ENCODE measurements around the gene PAPPA2. TPM values are rescaled to one million over a fixed set of nuclear protein-coding genes. Genes with fewer than 3 reads are reported as not detected.

PAPPA2 gene
- total and polyA plus RNA-seq, 2 of the 4 experiments (the other 2 are of a cell fraction): 0.10 to 0.18 TPM

- dilution Hi-C loops (cut with HindIII; ENCODE audit: low sequenced_read_pairs, unreplicated experiment): no loop called here
- H4K20me1 ChIP-seq (ENCODE audit: insufficient read depth, low read length): no peaks in the 10 kb centered on the region
- H2BK20ac ChIP-seq (ENCODE audit: low read depth, low read length): no peak overlapping the region
- H3K4ac ChIP-seq (ENCODE audit: low read depth, low read length): no peak overlapping the region
- in situ Hi-C loops (cut with MboI; ENCODE audit: low sequenced_read_pairs): no loop called here
- no peak overlapping the region for H2AFZ ChIP-seq (replicated peaks; ENCODE audit: low read length, poor library complexity)
- POLR2A ChIA-PET (ENCODE audit: unreplicated experiment): no interaction called here
- no peak overlapping the region for H3K4me3 ChIP-seq (ENCODE audit: insufficient read depth, low read depth, low read length)
- ATAC-seq (ENCODE audit: low read depth): no peak
- intact Hi-C loops (cut with micrococcal nuclease): no loop called here
- H2BK15ac ChIP-seq (ENCODE audit: low read depth, low read length): no peak overlapping the region
- no peaks in the 10 kb centered on the region for H3K9me3 ChIP-seq (ENCODE audit: control insufficient read depth, insufficient read depth, low read length)
- no peaks in the 10 kb centered on the region for H3K79me1 ChIP-seq (ENCODE audit: low read depth in 1 of 2, low read length in 2 of 2)
- no peak overlapping the region for H3K23ac ChIP-seq (ENCODE audit: low read depth, low read length)
- no peak overlapping the region for H4K8ac ChIP-seq (ENCODE audit: low read depth in 2 of 2, low read length in 2 of 2)
- CTCF ChIA-PET: no interaction called here
- H2AK5ac ChIP-seq (ENCODE audit: low read depth, low read length): no peak overlapping the region
- DNase-seq: no peak
- no peak overlapping the region for H2BK5ac ChIP-seq (ENCODE audit: low read depth, low read length, poor library complexity, severe bottlenecking)
- TF ChIP-seq SMC3 (IDR thresholded peaks at IDR 0.05; ENCODE audit: low read depth, low read length) (no peak), RAD21 (IDR thresholded peaks at IDR 0.05; ENCODE audit: low read length) (no peak), CTCF (conservative IDR thresholded peaks at IDR 0.05; ENCODE audit: low read depth, low read length) (no peak), CHD1 (IDR thresholded peaks at IDR 0.05; ENCODE audit: low read depth, low read length) (no peak), RFX5 (IDR thresholded peaks at IDR 0.05; ENCODE audit: low read depth, low read length) (no peak), RCOR1 (IDR thresholded peaks at IDR 0.05; ENCODE audit: insufficient replicate concordance, low read length) (no peak)
- no peaks in the 10 kb centered on the region for H3K27me3 ChIP-seq (ENCODE audit: control insufficient read depth, insufficient read depth, low read length)
- no peak overlapping the region for H3K18ac ChIP-seq (ENCODE audit: low read depth, low read length)
- no peak overlapping the region for H3K9ac ChIP-seq (ENCODE audit: low read depth, low read length)
- H3K9me1 ChIP-seq (ENCODE audit: insufficient read depth, low read length): no peaks in the 10 kb centered on the region
- H3K56ac ChIP-seq (ENCODE audit: extremely low read depth, insufficient read depth, low read length): no peak overlapping the region
- H3K14ac ChIP-seq (replicated peaks; ENCODE audit: low read depth, low read length): no peak overlapping the region
- 80% methylated on average over 2 of the region's 4 CpGs; no CpG with 5 or more reads in 1 of the 2 experiments for WGBS, 2 experiments (ENCODE audit: extremely low coverage in 2 of 2, insufficient read length in 1 of 2)
- no TSS peak for BruUV-seq (replicated peaks)
- no peak overlapping the region for H4K91ac ChIP-seq (ENCODE audit: insufficient read depth, low read depth, low read length)
- H2AK9ac ChIP-seq (replicated peaks; ENCODE audit: low read depth, low read length, poor library complexity): no peak overlapping the region
- H3K36me3 ChIP-seq (ENCODE audit: control insufficient read depth, insufficient read depth, low read length): no peaks in the 10 kb centered on the region
- H2BK120ac ChIP-seq (ENCODE audit: low read depth, low read length): no peak overlapping the region
- H3K27ac ChIP-seq (ENCODE audit: insufficient read depth, low read length): no peak overlapping the region
- no peak overlapping the region for H3K4me2 ChIP-seq (ENCODE audit: low read depth, low read length)
- H4K5ac ChIP-seq (ENCODE audit: low read depth, low read length): no peak overlapping the region
- H3K4me1 ChIP-seq (ENCODE audit: control insufficient read depth, insufficient read depth, low read length): no peaks in the 10 kb centered on the region
These were observed 376.2 kb downstream of the PAPPA2 start for GRCh38 chr1:176839216-176839615.
